Measurements from ENCODE around the gene CD59. TPM values are rescaled to one million over a fixed set of nuclear protein-coding genes. Genes with fewer than 3 reads are reported as not detected.
A peak's percentile ranks its signal among the peaks of the same experiment; 100 is the strongest.

The CD59 gene
- polyA plus RNA-seq, 1 donor from 2014 or later: 39.7 TPM

- peaks cover 7 to 12% (median 10%) of the 10 kb centered on the region in 3 donors for H3K4me1 Mint-ChIP-seq
Measured at GRCh38 chr11:33698921-33699320, 37.3 kb downstream of the CD59 start.

GRCh38 chr11:33697997-33698396 lies 38.2 kb downstream of the CD59 start:
- Mint-ChIP-seq H3K4me3 (peak overlapping the region in 1 of 4 donors; percentile 61), H3K27me3 (peaks cover 3% of the 10 kb centered on the region), H3K4me1 (peaks cover 7 to 12% (median 10%) of the 10 kb centered on the region in 3 donors), H3K27ac (no peak overlapping the region), H3K36me3 (peaks cover 2% of the 10 kb centered on the region), H3K9me3 (no peaks in the 10 kb centered on the region)

More at GRCh38 chr11:33698921-33699320, 37.3 kb downstream of the CD59 start:
- no peaks in the 10 kb centered on the region for H3K9me3 Mint-ChIP-seq
- no peaks in the 10 kb centered on the region for H3K36me3 Mint-ChIP-seq
- H3K4me3 Mint-ChIP-seq: peak overlapping the region in 2 of 4 donors; percentile 74 to 84
- H3K27ac Mint-ChIP-seq: no peak overlapping the region
- H3K27me3 Mint-ChIP-seq: peaks cover 3% of the 10 kb centered on the region

GRCh38 chr11:33696931-33697638 lies 39.1 kb downstream of the CD59 start:
- Mint-ChIP-seq H3K4me1 (peaks cover 7 to 12% (median 10%) of the 10 kb centered on the region in 3 donors), H3K36me3 (peaks cover 2% of the 10 kb centered on the region), H3K27ac (no peak overlapping the region), H3K4me3 (peak overlapping the region in 2 of 4 donors; percentile 23 to 26), H3K27me3 (peaks cover 3% of the 10 kb centered on the region), H3K9me3 (no peaks in the 10 kb centered on the region)

- peaks cover 6 to 12% (median 9%) of the 10 kb centered on the region in 3 donors for H3K4me1 Mint-ChIP-seq
- no peaks in the 10 kb centered on the region for H3K9me3 Mint-ChIP-seq
- no peak overlapping the region for H3K4me3 Mint-ChIP-seq
- no peak overlapping the region for H3K27ac Mint-ChIP-seq
- peaks cover 4% of the 10 kb centered on the region for H3K27me3 Mint-ChIP-seq
- H3K36me3 Mint-ChIP-seq: peaks cover 2% of the 10 kb centered on the region
Measured at GRCh38 chr11:33696411-33696810, 39.8 kb downstream of the CD59 start.

GRCh38 chr11:33695051-33695566 lies 41.1 kb downstream of the CD59 start:
- H3K36me3 Mint-ChIP-seq: peaks cover 2% of the 10 kb centered on the region
- H3K4me3 Mint-ChIP-seq: no peak overlapping the region
- peaks cover 6% of the 10 kb centered on the region for H3K27me3 Mint-ChIP-seq
- H3K27ac Mint-ChIP-seq: no peak overlapping the region
- no peaks in the 10 kb centered on the region for H3K9me3 Mint-ChIP-seq
- H3K4me1 Mint-ChIP-seq: peaks cover 0 to 5% (median 4%) of the 10 kb centered on the region in 3 donors

GRCh38 chr11:33694346-33695050 lies 41.7 kb downstream of the CD59 start:
- Mint-ChIP-seq H3K4me3 (no peak overlapping the region), H3K9me3 (no peaks in the 10 kb centered on the region), H3K4me1 (peaks cover 0 to 4% (median 3%) of the 10 kb centered on the region in 3 donors), H3K27ac (no peak overlapping the region), H3K27me3 (peaks cover 3% of the 10 kb centered on the region), H3K36me3 (peaks cover 2% of the 10 kb centered on the region)

- Mint-ChIP-seq H3K27ac (no peak overlapping the region), H3K36me3 (peaks cover 2% of the 10 kb centered on the region), H3K4me3 (peak overlapping the region in 1 of 4 donors; percentile 10), H3K4me1 (peaks cover 0 to 4% (median 3%) of the 10 kb centered on the region in 3 donors), H3K9me3 (peaks cover 0 to under 1% (median 0%) of the 10 kb centered on the region in 3 donors), H3K27me3 (peaks cover 3% of the 10 kb centered on the region)
Measured at GRCh38 chr11:33692541-33692940, 43.7 kb downstream of the CD59 start.

GRCh38 chr11:33692013-33692504 lies 44.2 kb downstream of the CD59 start:
- H3K27me3 Mint-ChIP-seq: peaks cover 3% of the 10 kb centered on the region
- H3K9me3 Mint-ChIP-seq: peaks cover 0 to 5% (median 3%) of the 10 kb centered on the region in 3 donors
- no peak overlapping the region for H3K27ac Mint-ChIP-seq
- H3K4me1 Mint-ChIP-seq: peaks cover 0 to 4% (median 3%) of the 10 kb centered on the region in 3 donors
- H3K4me3 Mint-ChIP-seq: no peak overlapping the region
- peaks cover 2% of the 10 kb centered on the region for H3K36me3 Mint-ChIP-seq

- Mint-ChIP-seq H3K4me1 (peaks cover 0 to 2% (median 1%) of the 10 kb centered on the region in 3 donors), H3K27me3 (peaks cover 4% of the 10 kb centered on the region), H3K4me3 (no peak overlapping the region), H3K36me3 (peaks cover 2% of the 10 kb centered on the region), H3K27ac (no peak overlapping the region), H3K9me3 (peaks cover 0 to 5% (median 3%) of the 10 kb centered on the region in 3 donors)
Measured at GRCh38 chr11:33691066-33691864, 45.0 kb downstream of the CD59 start.

GRCh38 chr11:33690290-33691065 lies 45.7 kb downstream of the CD59 start:
- H3K27ac Mint-ChIP-seq: no peak overlapping the region

GRCh38 chr11:33689501-33689900 lies 46.7 kb downstream of the CD59 start:
- Mint-ChIP-seq H3K27ac (no peak overlapping the region), H3K9me3 (peaks cover 0 to 5% (median 3%) of the 10 kb centered on the region in 3 donors), H3K27me3 (peaks cover 4% of the 10 kb centered on the region), H3K4me1 (no peaks in the 10 kb centered on the region), H3K4me3 (no peak overlapping the region), H3K36me3 (peaks cover 2% of the 10 kb centered on the region)

More at GRCh38 chr11:33690290-33691065, 45.7 kb downstream of the CD59 start:
- Mint-ChIP-seq H3K9me3 (peaks cover 0 to 5% (median 3%) of the 10 kb centered on the region in 3 donors), H3K4me3 (no peak overlapping the region), H3K27me3 (peaks cover 4% of the 10 kb centered on the region), H3K4me1 (no peaks in the 10 kb centered on the region), H3K36me3 (peaks cover 2% of the 10 kb centered on the region)

- no peaks in the 10 kb centered on the region for H3K4me1 Mint-ChIP-seq
- H3K27me3 Mint-ChIP-seq: peaks cover 7% of the 10 kb centered on the region
- H3K27ac Mint-ChIP-seq: peak overlapping the region in 1 of 3 donors; percentile 5
- peaks cover 0 to 5% (median 3%) of the 10 kb centered on the region in 3 donors for H3K9me3 Mint-ChIP-seq
- H3K36me3 Mint-ChIP-seq: peaks cover 2% of the 10 kb centered on the region
- no peak overlapping the region for H3K4me3 Mint-ChIP-seq
Measured at GRCh38 chr11:33689085-33689484, 47.1 kb downstream of the CD59 start.

GRCh38 chr11:33687733-33688479 lies 48.3 kb downstream of the CD59 start:
- Mint-ChIP-seq H3K4me3 (no peak overlapping the region), H3K27me3 (peaks cover 14% of the 10 kb centered on the region), H3K9me3 (peaks cover 0 to 5% (median 3%) of the 10 kb centered on the region in 3 donors), H3K4me1 (no peaks in the 10 kb centered on the region), H3K36me3 (no peaks in the 10 kb centered on the region), H3K27ac (no peak overlapping the region)

Measured in IgD-negative memory B cell (primary cell).